Prostate gland (tissue), 2 donors: Measurements from ENCODE around the gene ABCB11. TPM values are rescaled to one million over a fixed set of nuclear protein-coding genes. Genes with fewer than 3 reads are reported as not detected.

ENCODE experiments used
- DNase-seq: peaks from one replicate; pipeline ENCODE4 v3.0.0-alpha.2; 2019; ENCODE audit warnings: low spot score
- H3K27ac ChIP-seq, 2 donors: fragments of 200-600 bp; sonication (generic); 2 replicates each; pipeline ENCODE4 v1.5.1; 2017 to 2019
- H3K27me3 ChIP-seq: fragments of 200-600 bp; sonication (generic); replicated peaks from 2 replicates; pipeline ENCODE4 v1.5.1; 2019; ENCODE audit not compliant: insufficient read depth
- H3K36me3 ChIP-seq, 2 donors: fragments of 200-600 bp; sonication (generic); 1 replicate in 1 of 2; 2 replicates in 1 of 2; pipeline versions ENCODE4 v1.5.1 to v1.8.1; 2017 to 2019
- H3K4me1 ChIP-seq: fragments of 200-600 bp; sonication (generic); replicated peaks from 2 replicates; pipeline ENCODE4 v1.5.1; 2019
- H3K4me3 ChIP-seq, 2 donors: fragments of 200-600 bp; sonication (generic); 2 replicates each; pipeline ENCODE4 v1.5.1; 2017 to 2019
- H3K9me3 ChIP-seq: fragments of 200-600 bp; sonication (generic); 2 replicates; pipeline ENCODE4 v1.5.1; 2017
- CTCF ChIP-seq, 4 experiments: fragments of 200-600 bp in 2 of 4; fragments of 450-650 bp in 2 of 4; sonication (generic) in 2 of 4; IDR thresholded peaks; 1 replicate in 3 of 4; 2 replicates in 1 of 4; pipeline ENCODE4 v1.5.1; 2016 to 2019; ENCODE audit warnings: antibody characterized with exemption in 4 of 4, mild to moderate bottlenecking in 2 of 4, moderate library complexity in 2 of 4
- POLR2A ChIP-seq: fragments of 450-650 bp; IDR thresholded peaks from one replicate; pipeline ENCODE4 v1.6.1; 2016; ENCODE audit warnings: antibody characterized with exemption, mild to moderate bottlenecking
- POLR2AphosphoS5 ChIP-seq: sonication (generic); formaldehyde crosslinking; IDR thresholded peaks from one replicate; pipeline ENCODE4 v1.6.1; 2017; ENCODE audit warnings: antibody characterized with exemption
- WGBS: methylation state at CpG from one replicate; pipeline ENCODE4 v1.1.5; 2018; 5-methylcytosine and 5-hydroxymethylcytosine counted together
- intact Hi-C: fragments of 100-400 bp; cut with DNase I; formaldehyde crosslinking; loops from one replicate; pipeline ENCODE4 v1.14.2; 2022
- total RNA-seq, 2 donors: library from RNA; depleted of rRNA; stranded (reverse); fragments of >200 nt; gene quantifications; one replicate each; pipeline ENCODE4 v1.1.0, GENCODE V29; 2016

The ABCB11 gene
- total RNA-seq, 2 donors from 2014 or later = 1.2 TPM; not detected in 1

GRCh38 chr2:169007356-169007755, 23.8 kb downstream of the ABCB11 start:
- H3K36me3 ChIP-seq = no peaks in the 10 kb centered on the region
- H3K27ac ChIP-seq = no peak overlapping the region
- 90% methylated on average over 3 of the region's 3 CpGs for WGBS
- no peaks in the 10 kb centered on the region for H3K4me1 ChIP-seq
- no peak for DNase-seq
- H3K4me3 ChIP-seq = no peak overlapping the region
- no peak for TF ChIP-seq POLR2A
- TF ChIP-seq CTCF (IDR thresholded peaks at IDR 0.05) = no peak
- no peak for TF ChIP-seq POLR2AphosphoS5
- intact Hi-C loops = no loop called here
- no peaks in the 10 kb centered on the region for H3K27me3 ChIP-seq
- no peaks in the 10 kb centered on the region for H3K9me3 ChIP-seq

GRCh38 chr2:169006665-169007064, 24.5 kb downstream of the ABCB11 start:
- intact Hi-C loops = no loop called here

GRCh38 chr2:169005994-169006393, 25.1 kb downstream of the ABCB11 start:
- no peaks in the 10 kb centered on the region for H3K4me1 ChIP-seq
- H3K27me3 ChIP-seq = no peaks in the 10 kb centered on the region
- 87% methylated on average over 1 of the region's 1 CpG for WGBS
- no peaks in the 10 kb centered on the region for H3K9me3 ChIP-seq
- intact Hi-C loops = no loop called here
- no peak overlapping the region for H3K4me3 ChIP-seq
- no peak overlapping the region for H3K27ac ChIP-seq
- no peak for TF ChIP-seq POLR2AphosphoS5
- no peak for TF ChIP-seq POLR2A
- no peak for TF ChIP-seq CTCF (IDR thresholded peaks at IDR 0.05)
- DNase-seq = no peak
- H3K36me3 ChIP-seq = no peaks in the 10 kb centered on the region

More at GRCh38 chr2:169006665-169007064, 24.5 kb downstream of the ABCB11 start:
- WGBS = 97% methylated on average over 5 of the region's 5 CpGs
- Histone ChIP-seq H3K4me3 (no peak overlapping the region), H3K27ac (no peak overlapping the region), H3K9me3 (no peaks in the 10 kb centered on the region), H3K36me3 (no peaks in the 10 kb centered on the region), H3K27me3 (no peaks in the 10 kb centered on the region), H3K4me1 (no peaks in the 10 kb centered on the region)
- DNase-seq = no peak
- TF ChIP-seq POLR2AphosphoS5 (no peak), CTCF (IDR thresholded peaks at IDR 0.05) (no peak)

- WGBS = 95% methylated on average over 4 of the region's 4 CpGs
Measured at GRCh38 chr2:169005080-169005598, 26.0 kb downstream of the ABCB11 start.

More at GRCh38 chr2:169005080-169005598, 26.0 kb downstream of the ABCB11 start:
- TF ChIP-seq CTCF (IDR thresholded peaks at IDR 0.05) (no peak), POLR2AphosphoS5 (no peak), POLR2A (no peak)
- Histone ChIP-seq H3K4me1 (no peaks in the 10 kb centered on the region), H3K27me3 (no peaks in the 10 kb centered on the region), H3K27ac (no peak overlapping the region), H3K36me3 (no peaks in the 10 kb centered on the region), H3K4me3 (no peak overlapping the region), H3K9me3 (no peaks in the 10 kb centered on the region)
- intact Hi-C loops = no loop called here
- DNase-seq = no peak
